ENCODE results near the gene MYO16.

The MYO16 gene

DNA sequence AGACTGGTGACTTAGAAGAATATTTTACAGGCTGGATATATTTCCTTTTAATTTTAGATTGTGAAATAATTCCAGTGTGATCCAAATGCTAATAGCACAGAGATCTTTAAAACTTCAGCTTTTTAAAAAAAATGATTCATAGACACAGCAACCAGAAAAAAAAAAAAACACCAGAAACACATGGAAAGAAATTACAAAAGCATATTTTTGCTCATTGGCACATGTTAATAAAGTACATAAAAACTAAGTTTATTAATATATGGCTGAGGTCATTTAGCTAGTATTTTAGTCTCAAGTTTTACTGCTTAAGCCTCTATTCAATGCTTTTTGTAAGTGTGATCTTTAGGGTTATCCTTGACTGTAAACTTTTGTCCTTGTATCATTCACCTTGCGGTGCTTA, 577 bp downstream of the MYO16 start:
- Histone ChIP-seq H3K27ac (ENCODE audit: low read depth, low read length) (no peak overlapping the region), H3K9me2 (replicated peaks; ENCODE audit: control insufficient read depth, low read length) (no peaks in the 10 kb centered on the region), H3K4me2 (ENCODE audit: low read length) (no peak overlapping the region), H3K4me1 (ENCODE audit: control insufficient read depth, low read length) (no peaks in the 10 kb centered on the region), H3K27me3 (ENCODE audit: control insufficient read depth, low read length) (no peaks in the 10 kb centered on the region), H3K36me3 (ENCODE audit: control insufficient read depth, low read length) (no peaks in the 10 kb centered on the region), H3K79me2 (ENCODE audit: control insufficient read depth, low read length) (no peaks in the 10 kb centered on the region), H3K9me3 (ENCODE audit: control insufficient read depth, insufficient read depth, low read length) (no peaks in the 10 kb centered on the region), H4K20me1 (ENCODE audit: control insufficient read depth, insufficient read depth, low read depth, low read length) (no peaks in the 10 kb centered on the region), H3F3A (ENCODE audit: control insufficient read depth, insufficient read depth) (no peaks in the 10 kb centered on the region), H3K4me3 (ENCODE audit: low read length) (no peak overlapping the region)
- TF ChIP-seq, protein P1, sequence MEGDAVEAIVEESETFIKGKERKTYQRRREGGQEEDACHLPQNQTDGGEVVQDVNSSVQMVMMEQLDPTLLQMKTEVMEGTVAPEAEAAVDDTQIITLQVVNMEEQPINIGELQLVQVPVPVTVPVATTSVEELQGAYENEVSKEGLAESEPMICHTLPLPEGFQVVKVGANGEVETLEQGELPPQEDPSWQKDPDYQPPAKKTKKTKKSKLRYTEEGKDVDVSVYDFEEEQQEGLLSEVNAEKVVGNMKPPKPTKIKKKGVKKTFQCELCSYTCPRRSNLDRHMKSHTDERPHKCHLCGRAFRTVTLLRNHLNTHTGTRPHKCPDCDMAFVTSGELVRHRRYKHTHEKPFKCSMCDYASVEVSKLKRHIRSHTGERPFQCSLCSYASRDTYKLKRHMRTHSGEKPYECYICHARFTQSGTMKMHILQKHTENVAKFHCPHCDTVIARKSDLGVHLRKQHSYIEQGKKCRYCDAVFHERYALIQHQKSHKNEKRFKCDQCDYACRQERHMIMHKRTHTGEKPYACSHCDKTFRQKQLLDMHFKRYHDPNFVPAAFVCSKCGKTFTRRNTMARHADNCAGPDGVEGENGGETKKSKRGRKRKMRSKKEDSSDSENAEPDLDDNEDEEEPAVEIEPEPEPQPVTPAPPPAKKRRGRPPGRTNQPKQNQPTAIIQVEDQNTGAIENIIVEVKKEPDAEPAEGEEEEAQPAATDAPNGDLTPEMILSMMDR (IDR thresholded peaks at IDR 0.05; ENCODE audit: low read depth, low read length, poor library complexity, severe bottlenecking), result no peak
- TF ChIP-seq EZH2phosphoT487 (IDR thresholded peaks at IDR 0.05; ENCODE audit: borderline replicate concordance, low read length), result no peak

DNA sequence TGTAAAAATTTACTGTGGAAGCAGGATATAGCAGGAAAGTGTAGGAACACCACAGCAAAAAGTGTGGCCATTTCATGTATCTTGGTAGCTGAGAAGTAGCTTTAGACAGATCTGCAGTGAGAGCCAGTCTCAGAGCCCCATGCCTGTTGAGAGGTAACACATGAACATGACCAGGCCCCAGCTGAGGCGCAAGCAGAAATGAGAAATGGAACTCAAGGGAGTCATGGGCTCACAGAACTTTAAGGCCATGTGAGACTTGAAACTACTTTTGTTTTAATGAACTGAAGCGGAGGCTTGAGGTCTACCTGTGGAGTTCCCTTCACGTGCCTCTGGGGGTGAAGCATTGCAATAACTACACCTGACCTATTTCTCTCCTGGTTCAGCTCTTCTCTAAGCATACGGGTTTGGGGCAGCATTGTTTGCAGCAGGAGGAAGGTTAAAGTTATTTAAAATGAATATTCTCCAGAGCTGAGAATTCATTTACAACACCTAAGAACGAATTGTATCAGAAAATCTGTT, 3.3 kb downstream of the MYO16 start:
- no peak overlapping the region for H3K27ac ChIP-seq (ENCODE audit: low read depth, low read length)
- H3K9me2 ChIP-seq (replicated peaks; ENCODE audit: control insufficient read depth, low read length), result no peaks in the 10 kb centered on the region
- no peaks in the 10 kb centered on the region for H3F3A ChIP-seq (ENCODE audit: control insufficient read depth, insufficient read depth)
- no peak overlapping the region for H3K4me3 ChIP-seq (ENCODE audit: low read length)
- H3K9me3 ChIP-seq (ENCODE audit: control insufficient read depth, insufficient read depth, low read length), result no peaks in the 10 kb centered on the region
- no peaks in the 10 kb centered on the region for H3K4me1 ChIP-seq (ENCODE audit: control insufficient read depth, low read length)
- H3K36me3 ChIP-seq (ENCODE audit: control insufficient read depth, low read length), result no peaks in the 10 kb centered on the region
- TF ChIP-seq, protein P1 (IDR thresholded peaks at IDR 0.05; ENCODE audit: low read depth, low read length, poor library complexity, severe bottlenecking), result no peak
- no peak for TF ChIP-seq EZH2phosphoT487 (IDR thresholded peaks at IDR 0.05; ENCODE audit: borderline replicate concordance, low read length)
- no peak overlapping the region for H3K4me2 ChIP-seq (ENCODE audit: low read length)
- H3K27me3 ChIP-seq (ENCODE audit: control insufficient read depth, low read length), result no peaks in the 10 kb centered on the region
- H3K79me2 ChIP-seq (ENCODE audit: control insufficient read depth, low read length), result no peaks in the 10 kb centered on the region
- H4K20me1 ChIP-seq (ENCODE audit: control insufficient read depth, insufficient read depth, low read depth, low read length), result no peaks in the 10 kb centered on the region

DNA sequence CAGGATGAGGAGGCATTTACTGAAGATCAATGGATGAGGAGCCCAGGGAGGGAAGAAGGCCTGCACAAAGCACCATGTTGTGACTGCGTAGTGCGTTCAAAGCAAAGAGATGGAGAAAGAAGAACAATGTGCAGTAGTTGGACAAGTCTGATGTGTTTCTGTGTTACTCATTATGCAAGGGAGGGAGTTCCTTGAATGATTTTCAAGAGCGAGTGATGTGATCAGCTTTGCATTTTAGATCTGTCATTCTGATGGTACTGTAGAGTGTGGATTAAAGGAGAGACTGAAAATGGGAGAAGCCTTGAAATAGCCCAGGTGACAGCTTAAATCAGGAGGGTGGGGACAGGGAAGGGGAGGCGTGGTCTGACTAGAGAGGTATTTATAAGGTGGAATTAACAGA, 9.5 kb downstream of the MYO16 start:
- Histone ChIP-seq H3K36me3 (ENCODE audit: control insufficient read depth, low read length) (no peaks in the 10 kb centered on the region), H4K20me1 (ENCODE audit: control insufficient read depth, insufficient read depth, low read depth, low read length) (no peaks in the 10 kb centered on the region), H3K4me2 (ENCODE audit: low read length) (no peak overlapping the region), H3F3A (ENCODE audit: control insufficient read depth, insufficient read depth) (no peaks in the 10 kb centered on the region), H3K4me3 (ENCODE audit: low read length) (no peak overlapping the region), H3K79me2 (ENCODE audit: control insufficient read depth, low read length) (no peaks in the 10 kb centered on the region), H3K27me3 (ENCODE audit: control insufficient read depth, low read length) (no peaks in the 10 kb centered on the region), H3K4me1 (ENCODE audit: control insufficient read depth, low read length) (no peaks in the 10 kb centered on the region), H3K27ac (ENCODE audit: low read depth, low read length) (no peak overlapping the region), H3K9me3 (ENCODE audit: control insufficient read depth, insufficient read depth, low read length) (no peaks in the 10 kb centered on the region), H3K9me2 (replicated peaks; ENCODE audit: control insufficient read depth, low read length) (no peaks in the 10 kb centered on the region)
- TF ChIP-seq, protein P1 (IDR thresholded peaks at IDR 0.05; ENCODE audit: low read depth, low read length, poor library complexity, severe bottlenecking), result no peak
- TF ChIP-seq EZH2phosphoT487 (IDR thresholded peaks at IDR 0.05; ENCODE audit: borderline replicate concordance, low read length), result no peak
